ENCODE measurements around the gene DCTD.

GRCh38 chr4:182863501-182863900 is 53.7 kb downstream of the DCTD start:
- TF ChIP-seq CTCF (IDR thresholded peaks at IDR 0.05) (no peak), POLR2A (IDR thresholded peaks at IDR 0.05) (no peak)

All from body of pancreas (tissue), 4 donors.